ENCODE measurements around the gene RASSF8.

DNA sequence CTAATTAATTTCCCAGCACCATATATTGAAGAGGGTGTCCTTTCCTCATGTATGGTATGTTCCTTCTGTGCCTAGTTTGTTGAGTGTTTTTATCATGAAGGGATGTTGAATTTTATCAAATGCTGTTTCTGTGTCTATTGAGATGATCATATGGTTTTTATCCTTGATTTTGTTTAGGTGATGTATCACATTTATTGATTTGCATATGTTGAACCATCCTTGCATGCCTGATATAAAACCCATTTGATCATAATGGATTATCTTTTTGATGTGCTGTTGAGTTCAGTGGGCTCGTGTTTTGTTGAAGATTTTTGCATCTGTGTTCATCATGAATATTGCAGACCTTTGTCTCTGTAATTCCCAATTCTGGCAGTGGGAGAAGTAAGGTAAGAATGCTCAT lies 44.6 kb downstream of the RASSF8 start:
- no peak for TF ChIP-seq GATA2 (IDR thresholded peaks at IDR 0.05; ENCODE audit: low read depth, low read length)
- no peak for TF ChIP-seq GATA3 (IDR thresholded peaks at IDR 0.05; ENCODE audit: low read depth, low read length)
